LNCaP clone FGC (cell line): ENCODE results near the gene SPOCK3.

Source experiments
- DNase-seq: peaks from one replicate; pipeline ENCODE4 v3.0.0-alpha.2; 2011; ENCODE audit warnings: low read depth
- H3K4me3 ChIP-seq: 2 replicates; pipeline ENCODE4 v1.5.1; 2011; ENCODE audit warnings: mild to moderate bottlenecking, low read depth, low read length, control low read depth
- CTCF ChIP-seq: IDR thresholded peaks from 2 replicates; pipeline ENCODE4 v1.5.1; 2012; ENCODE audit warnings: mild to moderate bottlenecking; ENCODE audit not compliant: control insufficient read depth, insufficient read depth; ENCODE audit errors: extremely low read depth

Gene SPOCK3

GRCh38 chr4:167238226-167238625 lies 3.9 kb upstream of the SPOCK3 start:
- no peak overlapping the region for H3K4me3 ChIP-seq
- DNase-seq, result no peak
- no peak for TF ChIP-seq CTCF

GRCh38 chr4:167233685-167234315 lies 494 bp downstream of the SPOCK3 start:
- no peak overlapping the region for H3K4me3 ChIP-seq
- 0 out of 2 replicates have a peak, but pooled peaks have one; percentile 0 for TF ChIP-seq CTCF
- DNase-seq, result no peak

- TF ChIP-seq CTCF, result no peak
- DNase-seq, result no peak
- H3K4me3 ChIP-seq, result no peak overlapping the region
Observed at GRCh38 chr4:167232805-167233684, 1.2 kb downstream of the SPOCK3 start.

GRCh38 chr4:167230744-167231143 lies 3.5 kb downstream of the SPOCK3 start:
- TF ChIP-seq CTCF, result no peak
- no peak overlapping the region for H3K4me3 ChIP-seq

GRCh38 chr4:167222099-167222498 lies 12.2 kb downstream of the SPOCK3 start:
- DNase-seq, result no peak
- H3K4me3 ChIP-seq, result no peak overlapping the region
- TF ChIP-seq CTCF, result no peak

More at GRCh38 chr4:167230744-167231143, 3.5 kb downstream of the SPOCK3 start:
- no peak for DNase-seq

- no peak overlapping the region for H3K4me3 ChIP-seq
- TF ChIP-seq CTCF, result no peak
- DNase-seq, result no peak
Observed at GRCh38 chr4:167221084-167221483, 13.2 kb downstream of the SPOCK3 start.
